NCI-H1436 treated with DMSO at 0.1 percent for 48 hours (cell line): ENCODE measurements around the gene GALNT10.

Source experiments
- DNase-seq: peaks from one replicate; lab custom pipeline; 2025; lab: John Stamatoyannopoulos, UW

GALNT10 gene

DNA sequence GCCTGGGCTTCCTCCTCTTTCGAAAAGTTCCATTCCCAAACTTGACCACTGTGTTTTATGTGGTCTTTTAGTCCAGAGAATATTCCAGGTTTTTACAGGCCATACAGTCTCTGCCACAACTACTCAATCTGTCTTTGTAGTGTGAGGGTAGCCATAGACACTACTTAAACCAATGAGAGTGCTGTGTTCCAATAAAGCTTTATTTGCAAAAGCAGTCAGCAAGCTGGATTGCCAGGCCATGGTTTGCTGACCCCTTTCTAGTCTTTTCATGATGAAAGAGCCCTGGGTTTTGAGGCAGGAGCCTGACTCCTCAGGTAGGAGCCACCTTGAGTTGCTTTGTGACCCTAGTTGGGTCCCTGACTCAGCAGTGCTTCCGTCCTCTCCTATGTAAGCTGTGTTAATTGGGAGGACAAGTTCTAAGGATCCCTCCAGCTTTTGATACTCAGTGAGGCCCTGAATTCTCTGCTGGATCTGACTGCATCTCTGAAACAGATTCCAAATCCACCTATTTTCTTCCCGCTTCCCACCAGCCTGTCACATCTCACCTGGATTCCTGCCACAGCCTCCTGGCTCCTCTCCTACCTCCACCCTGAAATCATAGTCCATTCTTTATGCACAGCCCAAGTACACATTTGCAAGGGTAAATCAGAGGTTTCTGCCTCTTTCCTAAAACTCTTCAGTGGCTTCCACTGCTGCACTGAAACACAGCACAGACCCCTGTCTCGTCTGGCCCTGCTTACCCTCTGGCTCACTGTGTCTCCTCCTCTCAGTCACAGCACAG lies 13.5 kb downstream of the GALNT10 start:
- DNase-seq, result no peak

- no peak for DNase-seq
These were observed 15.0 kb downstream of the GALNT10 start for GRCh38 chr5:154205441-154206117.

- DNase-seq, result no peak
These were observed 15.8 kb downstream of the GALNT10 start for GRCh38 chr5:154206311-154206710.

DNA sequence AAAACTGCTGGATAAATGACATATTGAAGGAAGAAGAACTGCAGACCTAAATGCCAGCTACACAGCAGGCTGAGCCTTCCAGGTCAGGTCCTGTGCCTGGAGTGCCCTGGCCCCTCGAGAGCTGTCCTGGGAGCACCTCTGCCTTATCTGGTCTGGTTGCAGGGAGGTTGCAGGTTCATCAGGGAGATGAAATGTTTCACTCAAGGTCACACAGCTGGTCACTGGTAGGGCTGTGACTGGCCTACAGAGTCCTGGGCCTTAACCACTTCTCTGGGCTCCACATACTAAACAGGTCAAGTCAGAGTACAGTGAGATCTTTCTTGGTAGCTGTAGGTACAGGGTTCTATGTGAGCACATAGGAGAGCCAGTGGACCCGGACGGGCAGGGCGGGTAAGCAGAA lies 16.7 kb downstream of the GALNT10 start:
- no peak for DNase-seq

DNA sequence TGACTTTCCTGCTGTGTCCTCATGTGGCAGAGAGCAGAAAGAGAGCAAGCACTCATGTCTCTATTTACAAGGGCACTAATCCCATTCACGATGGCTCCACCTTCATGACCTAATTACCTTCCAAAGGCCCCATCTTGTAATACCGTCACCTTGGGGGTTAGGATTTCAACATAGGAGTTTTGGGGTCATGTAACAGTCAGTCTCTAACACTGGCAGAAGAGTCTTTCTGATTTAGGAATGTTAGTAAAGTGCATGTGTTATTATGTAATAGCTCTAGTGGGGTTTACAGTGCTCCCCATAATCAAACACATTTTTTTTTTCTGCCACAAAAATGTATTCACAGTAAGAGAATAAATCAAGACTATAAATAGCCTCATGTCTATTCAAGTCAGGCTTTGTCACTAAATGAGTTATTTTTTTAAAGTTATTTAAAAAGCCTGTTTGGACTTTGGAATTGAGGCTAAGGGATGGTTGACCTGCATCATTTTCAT lies 19.1 kb downstream of the GALNT10 start:
- DNase-seq, result no peak

DNA sequence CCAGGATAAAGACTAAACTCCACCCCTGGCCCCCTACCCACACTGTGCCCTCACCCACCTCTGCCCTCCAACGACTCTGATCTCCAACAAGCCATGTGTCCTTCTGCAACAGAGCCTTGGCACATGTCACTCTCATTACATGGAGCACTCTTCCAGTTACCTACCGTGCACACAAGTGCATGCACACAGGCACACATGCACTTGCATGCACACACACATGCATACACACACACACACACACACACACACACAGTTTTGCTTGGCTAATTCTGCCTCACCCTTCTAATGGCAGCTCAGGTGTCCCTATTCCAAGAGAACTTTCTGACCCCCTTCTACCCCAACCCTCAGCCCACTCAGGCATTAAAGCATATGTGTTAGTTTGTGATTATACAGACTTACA lies 19.6 kb downstream of the GALNT10 start:
- no peak for DNase-seq

DNA sequence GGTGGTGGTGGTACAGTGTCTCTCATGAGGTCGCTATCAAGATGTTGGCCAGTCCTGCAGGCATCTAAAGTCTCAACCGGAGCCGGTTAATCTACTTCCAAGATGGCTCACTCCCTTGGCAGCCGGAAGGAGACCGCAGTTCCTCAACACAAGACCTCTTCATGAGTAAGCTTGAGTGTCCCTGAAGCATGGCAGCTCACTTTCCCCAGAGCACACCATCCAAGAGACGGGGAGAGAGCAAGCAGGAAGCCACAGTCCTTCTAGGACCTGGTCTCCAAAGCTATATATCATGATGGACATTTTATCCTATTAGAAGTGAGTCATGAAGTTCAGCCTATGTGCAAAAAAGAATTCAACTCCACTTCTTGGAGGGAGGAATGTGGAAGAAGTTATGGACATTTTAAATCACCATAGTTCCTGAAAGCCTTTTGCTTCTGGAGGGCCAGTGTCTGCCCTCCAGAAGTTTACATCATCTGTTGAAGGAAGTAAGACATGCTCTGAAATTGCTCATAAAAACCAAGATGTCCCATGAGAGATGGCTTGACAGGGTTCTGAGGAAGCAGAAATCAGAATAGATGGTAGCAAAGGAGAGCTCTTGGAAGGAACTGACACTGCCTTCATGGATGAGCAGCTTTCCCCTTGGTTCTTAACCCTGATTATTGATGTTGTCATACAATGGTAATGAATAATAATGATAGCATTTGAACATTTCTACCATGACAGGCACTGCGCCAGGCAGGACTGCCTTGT lies 21.3 kb downstream of the GALNT10 start:
- no peak for DNase-seq

- no peak for DNase-seq
These were observed 23.1 kb downstream of the GALNT10 start for GRCh38 chr5:154213592-154213991.

DNA sequence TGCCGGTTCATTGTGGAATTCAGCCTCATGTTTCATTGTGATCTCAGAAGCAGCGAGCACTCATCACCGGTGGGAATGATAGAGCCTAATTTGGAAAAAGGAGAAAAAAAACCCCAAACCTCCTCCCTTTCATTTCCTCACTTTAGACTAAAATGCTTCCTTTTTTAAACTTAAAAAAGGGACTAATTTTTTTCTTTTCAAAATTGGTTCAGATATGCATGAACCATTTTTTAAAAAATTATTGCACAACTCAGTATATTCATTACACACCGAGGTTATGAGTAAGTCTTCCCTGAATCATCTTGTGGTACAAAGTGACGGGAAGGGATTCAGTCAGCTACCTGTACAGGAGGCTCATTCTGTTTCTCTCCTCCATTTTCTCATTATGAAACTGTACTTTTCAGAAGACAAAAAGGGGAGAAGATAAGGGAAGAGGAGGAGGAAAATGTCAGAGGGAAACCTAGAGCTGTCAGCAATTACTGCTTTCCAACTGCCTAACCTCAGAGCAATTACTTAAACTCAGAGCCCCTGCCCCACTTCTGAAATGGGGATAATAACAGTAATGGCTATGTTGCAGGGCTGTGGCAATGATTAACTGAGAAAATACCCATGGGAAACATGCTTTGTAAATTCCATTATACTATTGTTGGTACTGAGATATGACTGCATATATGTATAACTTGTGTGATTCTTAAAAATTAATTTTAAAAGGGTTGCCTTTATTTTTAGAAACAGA lies 24.0 kb downstream of the GALNT10 start:
- no peak for DNase-seq

DNA sequence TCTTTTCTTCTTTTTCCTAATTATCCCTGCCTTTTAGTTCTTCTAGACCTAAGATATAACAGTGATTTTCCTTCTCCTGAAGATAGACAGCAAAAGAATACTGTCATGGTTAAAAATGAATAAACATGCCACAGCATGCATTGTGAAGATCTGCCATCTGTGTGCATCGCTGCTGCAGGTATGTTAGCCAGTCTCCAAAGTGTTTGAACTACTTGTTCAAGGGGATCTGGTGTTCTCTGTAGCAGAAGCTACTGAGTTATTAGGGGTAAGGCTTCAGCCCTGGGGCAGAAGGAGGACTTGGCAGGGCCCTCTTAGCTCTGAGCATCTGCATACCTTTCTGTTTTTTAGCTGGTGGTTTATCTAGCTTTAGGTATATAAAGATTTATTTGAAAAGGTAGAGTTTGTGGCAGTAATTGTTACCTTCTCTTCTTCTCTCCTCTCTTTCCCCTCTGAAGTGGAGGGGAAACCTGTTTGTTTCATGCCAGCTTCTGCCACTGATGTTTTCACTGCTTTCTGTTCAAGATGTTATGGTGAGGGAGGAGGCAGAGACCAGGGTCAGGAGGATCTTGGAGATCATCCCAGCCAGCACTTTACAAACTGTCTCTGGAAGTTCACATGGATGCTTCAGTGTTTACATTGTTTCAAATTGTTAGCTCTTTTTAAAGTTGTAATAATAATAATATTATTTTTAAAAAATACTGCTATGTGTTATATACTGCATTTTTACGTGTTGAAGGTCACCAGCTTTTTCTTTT lies 25.2 kb downstream of the GALNT10 start:
- DNase-seq, result no peak

DNA sequence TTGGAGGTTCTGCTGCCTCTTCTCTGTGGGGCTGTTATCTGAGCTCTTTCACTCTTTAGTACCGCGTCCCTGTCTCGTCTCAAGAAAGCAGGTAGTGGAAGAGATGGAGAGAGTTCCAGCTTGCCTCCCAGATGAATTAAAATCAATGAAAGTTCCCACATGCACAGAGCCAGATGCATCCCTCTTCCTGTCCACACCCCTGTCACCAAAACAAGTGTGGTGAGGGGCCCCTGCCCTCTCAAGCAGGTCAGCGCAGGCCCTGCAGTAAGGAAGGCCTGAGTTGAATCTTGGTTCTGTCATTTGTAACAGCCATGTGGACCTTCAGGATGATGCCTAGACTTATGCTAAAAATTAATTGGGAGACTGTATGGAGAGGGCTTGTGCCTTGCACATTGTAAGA lies 26.9 kb downstream of the GALNT10 start:
- no peak for DNase-seq

DNA sequence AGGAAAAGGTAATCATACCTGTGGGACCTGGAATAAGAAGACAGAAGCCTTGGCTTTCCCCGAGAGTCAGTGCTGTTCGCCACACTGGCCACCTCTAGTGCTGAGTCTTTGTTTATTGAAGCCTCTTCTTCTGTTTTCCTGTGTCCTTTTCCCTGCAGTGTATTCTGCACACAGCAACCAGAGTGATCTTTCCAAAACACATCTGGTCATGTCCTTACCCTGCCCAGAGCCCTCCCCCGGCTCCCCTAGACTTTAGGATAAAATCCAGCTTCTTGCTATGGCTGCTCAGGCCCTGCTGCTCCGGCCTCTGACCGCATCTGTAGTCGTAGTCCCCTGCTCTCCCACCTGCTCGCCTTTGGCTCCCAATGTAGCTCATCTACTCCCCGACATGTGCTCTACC lies 28.3 kb downstream of the GALNT10 start:
- no peak for DNase-seq

GRCh38 chr5:154220625-154221024 lies 30.1 kb downstream of the GALNT10 start:
- no peak for DNase-seq

DNA sequence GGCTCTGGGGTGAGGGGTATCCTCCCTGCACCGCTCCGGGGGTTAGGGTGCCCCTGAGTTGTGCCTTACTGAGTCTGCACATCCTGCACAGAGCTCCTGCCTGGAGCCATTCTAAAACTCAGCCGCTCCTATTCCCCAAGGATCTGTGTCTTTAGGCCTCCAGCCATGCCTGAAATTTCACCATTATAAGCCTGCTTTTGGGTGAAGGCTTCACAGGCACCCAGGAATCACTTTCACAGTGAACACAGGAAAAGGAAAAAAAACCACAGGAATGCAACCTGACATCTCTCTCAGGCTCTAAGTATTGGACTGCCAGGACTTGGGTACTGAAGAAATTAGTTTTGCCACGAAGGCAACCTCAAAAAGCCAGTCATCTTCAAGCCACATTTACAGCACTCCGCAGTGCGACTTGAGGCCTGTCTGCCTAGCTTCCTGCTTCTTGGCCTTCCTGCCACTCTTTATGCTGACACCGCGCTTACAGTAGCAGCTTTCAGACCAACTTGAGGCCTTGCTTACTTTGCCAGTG lies 30.9 kb downstream of the GALNT10 start:
- no peak for DNase-seq

DNA sequence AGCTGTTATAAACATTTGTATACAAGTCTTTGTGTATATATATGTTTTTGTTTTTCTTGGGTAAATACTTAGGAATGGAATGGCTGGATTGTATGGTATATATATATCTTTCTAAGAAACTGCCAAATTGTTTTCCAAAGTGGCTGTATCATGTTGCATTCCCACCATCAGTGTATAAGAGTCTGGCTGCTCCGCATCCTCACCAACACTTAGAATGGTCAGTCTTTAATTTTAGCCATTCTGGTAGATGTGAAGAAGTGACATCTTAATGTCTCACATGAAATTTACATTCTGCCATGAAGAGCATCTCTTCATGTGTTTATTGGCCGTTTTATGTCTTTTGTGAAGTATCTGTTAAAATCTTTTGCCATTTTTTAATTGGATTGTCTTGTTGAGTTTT lies 31.9 kb downstream of the GALNT10 start:
- DNase-seq, result no peak

- DNase-seq, result no peak
These were observed 32.8 kb downstream of the GALNT10 start for GRCh38 chr5:154223320-154223719.

DNA sequence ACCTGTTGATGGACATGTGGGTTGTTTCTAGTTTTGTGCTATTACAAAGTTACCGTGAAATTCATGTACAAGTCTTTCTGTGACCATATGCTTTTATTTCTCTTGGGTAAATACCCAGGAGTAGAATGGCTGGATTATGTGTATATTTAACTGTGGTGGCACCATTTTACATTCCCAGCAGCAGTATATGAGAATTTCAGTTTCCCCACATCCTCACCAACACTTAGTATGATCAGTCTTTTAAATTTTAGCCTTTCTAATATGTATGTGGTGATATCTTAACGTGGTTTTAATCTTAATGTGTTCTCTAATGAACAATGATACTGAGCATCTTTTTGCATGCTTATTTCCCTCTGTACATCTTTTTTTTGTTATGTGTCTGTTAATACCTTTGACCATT lies 36.6 kb downstream of the GALNT10 start:
- DNase-seq, result no peak

DNA sequence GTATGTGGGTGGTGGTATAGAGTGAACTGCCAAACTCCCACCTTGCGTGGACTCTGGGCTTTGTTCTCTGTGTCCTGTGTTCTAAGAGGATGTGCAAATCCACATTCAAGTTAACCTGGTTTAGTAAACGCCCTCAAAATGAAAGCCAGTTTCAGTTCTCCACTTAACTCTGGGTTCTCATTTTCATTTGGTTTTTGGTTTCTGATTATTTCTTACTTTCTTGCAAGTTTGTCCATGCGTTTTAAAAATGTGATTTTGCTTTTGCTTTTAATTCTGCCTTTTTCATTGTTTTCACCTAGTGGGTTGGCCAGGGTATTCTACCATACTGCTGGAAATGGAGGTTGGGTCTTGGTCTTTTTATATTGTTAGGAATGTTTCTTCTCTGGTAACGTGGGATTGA lies 38.2 kb downstream of the GALNT10 start:
- no peak for DNase-seq

- no peak for DNase-seq
These were observed 40.0 kb downstream of the GALNT10 start for GRCh38 chr5:154230526-154230925.

DNA sequence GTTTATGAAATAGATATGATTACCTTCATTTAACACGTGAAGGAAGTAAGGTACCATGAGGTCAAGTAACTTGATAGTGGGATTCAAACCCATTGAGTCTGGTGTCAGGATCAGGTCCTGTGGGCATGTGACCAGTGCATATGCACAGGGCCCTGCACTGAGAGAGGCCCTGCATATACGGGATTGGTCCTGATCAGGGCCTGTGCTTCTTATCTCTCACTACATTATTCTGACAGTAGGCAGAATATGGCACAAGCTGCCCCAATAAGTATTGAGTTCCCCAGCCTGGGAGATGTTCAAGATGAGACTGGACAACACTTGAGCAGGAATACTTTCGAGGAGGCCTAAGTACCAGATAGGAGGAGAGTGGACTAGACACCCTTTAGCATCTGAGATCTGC lies 44.0 kb downstream of the GALNT10 start:
- DNase-seq, result no peak

DNA sequence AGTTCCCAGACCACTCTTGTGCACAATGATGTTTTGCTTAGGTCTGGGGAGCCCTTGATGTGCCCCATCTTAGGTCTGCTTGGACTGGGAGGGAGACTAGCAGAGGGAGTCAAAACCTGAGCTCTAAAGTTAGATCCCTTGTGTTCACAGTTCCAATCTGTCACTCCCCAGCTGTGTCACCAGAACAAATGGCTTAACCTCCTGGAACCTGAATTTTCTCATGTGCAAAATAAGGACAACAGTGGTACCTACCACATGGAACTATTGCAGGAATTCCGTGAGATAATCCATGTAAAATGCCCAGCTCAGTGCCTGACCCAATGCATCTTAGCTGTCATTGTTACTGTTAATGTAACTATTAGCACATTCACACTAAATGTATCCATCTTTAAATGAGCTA lies 45.5 kb downstream of the GALNT10 start:
- DNase-seq, result no peak
